GM19193 (cell line): ENCODE results near the gene ZAR1L.

ENCODE experiments used
- POLR2A ChIP-seq: IDR thresholded peaks from 4 replicates; pipeline ENCODE4 v1.6.1; 2011; ENCODE audit not compliant: insufficient read depth, insufficient read length; ENCODE audit errors: extremely low read depth

ZAR1L gene

DNA sequence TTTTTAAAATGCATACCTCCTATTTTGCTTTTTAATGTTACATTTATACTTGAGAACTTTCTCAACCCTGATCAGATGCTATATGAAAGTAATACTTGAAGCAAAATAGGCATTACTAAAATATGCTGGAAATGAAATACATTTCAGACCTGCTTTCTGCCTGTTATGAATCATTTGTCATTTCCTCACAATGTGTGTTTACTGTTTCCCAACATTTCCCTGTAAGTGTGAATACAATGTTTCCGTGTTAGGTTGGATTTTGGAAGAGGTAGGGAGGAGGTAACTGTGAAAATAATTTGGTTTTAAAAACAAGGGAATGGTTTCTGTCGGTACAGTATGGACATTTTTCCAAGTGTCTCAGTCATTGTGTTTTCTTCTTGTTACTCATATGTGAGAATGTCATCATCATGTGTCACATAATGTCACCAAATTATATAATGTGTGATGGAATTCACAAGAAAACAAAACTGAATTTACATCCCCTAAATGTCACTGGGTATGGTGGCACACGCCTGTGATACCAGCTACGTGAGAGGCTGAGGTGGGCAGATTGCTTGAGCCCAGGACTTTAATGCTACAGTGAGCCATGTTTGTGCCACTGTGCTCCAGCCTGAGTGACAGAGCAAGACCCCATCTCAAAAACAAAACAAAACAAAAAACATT lies 43.0 kb downstream of the ZAR1L start:
- TF ChIP-seq POLR2A, result no peak

DNA sequence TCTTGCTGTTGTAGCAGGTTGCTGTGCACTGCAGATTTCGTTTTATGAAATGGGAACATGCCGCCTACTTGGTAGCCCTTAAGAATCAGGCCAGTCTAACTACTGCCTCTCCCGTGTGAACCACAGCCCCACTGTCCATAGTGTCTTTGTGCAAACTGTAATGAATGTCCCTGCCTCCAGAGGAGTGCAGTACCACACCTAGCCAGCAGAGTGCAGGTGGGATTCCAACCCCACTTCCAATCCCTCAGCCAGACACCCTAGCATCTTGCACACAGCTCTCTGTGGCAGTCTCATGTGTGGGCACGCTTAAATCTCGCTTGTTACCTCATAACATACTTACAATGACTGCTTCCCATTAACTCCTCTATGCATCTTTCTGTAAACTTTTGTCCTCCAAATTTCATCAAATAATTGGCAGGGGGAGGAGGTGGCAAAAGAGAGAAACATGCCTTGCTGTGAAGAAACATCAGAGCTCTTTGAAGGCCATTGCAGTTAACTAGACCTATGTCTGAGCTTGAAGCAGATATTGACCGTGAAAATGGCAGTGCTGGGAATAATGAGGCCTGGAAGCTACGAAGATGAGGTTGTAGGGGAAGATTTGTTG lies 47.2 kb downstream of the ZAR1L start:
- no peak for TF ChIP-seq POLR2A

DNA sequence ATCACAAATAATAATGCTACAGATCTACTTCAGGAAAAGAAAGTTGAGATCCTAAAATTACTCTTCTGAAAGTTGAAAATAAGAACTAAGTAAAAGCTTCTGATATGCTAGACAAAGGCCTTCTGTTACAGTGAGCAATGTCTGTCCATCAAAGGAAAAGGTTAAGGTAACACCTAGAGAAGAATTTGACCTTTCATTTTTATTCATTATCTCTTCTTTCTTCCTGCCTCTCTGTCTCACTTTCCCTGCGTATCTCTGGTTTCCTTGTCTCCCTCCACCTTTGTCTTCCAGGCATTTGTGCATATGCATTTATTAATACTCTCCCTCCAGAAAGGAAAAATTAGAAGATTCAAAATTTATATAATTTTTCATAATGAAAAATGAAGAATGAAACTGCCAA lies 49.0 kb downstream of the ZAR1L start:
- no peak for TF ChIP-seq POLR2A

DNA sequence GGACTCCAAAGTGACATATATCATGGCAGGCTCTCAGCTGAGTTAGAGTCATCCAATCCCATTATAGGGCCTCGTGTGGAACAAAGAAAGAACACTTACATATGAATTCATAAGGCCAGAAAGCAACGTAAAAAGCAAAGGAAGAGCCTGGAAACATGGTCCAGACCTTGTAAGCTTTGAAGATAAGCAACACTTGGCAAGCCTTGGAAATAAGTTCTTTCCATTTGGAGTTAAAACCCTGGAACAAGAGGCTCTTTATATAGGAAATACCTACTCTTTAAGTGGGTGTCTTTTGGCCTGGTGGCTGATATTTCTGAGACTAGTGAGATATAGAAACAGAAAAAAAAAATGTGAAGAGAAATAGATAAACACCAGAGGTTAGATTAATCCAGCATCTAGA lies 49.4 kb downstream of the ZAR1L start:
- no peak for TF ChIP-seq POLR2A

DNA sequence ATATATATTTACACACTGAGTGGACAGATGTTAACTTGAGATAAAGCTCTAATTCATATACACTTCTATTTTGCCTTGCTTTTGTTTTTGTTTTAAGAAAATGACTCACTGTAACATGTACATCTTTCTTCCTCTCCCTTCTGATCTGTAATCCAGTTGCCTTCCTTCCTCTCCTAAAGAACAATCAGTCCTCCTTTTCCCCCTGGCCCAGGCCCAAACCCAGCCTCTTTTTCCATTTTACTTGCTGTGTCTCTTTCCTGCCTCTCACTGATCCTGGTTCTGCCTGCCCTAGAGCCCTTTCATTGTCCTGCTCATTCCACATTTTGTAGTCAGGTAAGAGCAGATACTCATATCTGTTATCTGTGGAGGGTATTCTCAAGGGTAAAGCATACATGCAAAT lies 50.8 kb downstream of the ZAR1L start:
- TF ChIP-seq POLR2A, result no peak

DNA sequence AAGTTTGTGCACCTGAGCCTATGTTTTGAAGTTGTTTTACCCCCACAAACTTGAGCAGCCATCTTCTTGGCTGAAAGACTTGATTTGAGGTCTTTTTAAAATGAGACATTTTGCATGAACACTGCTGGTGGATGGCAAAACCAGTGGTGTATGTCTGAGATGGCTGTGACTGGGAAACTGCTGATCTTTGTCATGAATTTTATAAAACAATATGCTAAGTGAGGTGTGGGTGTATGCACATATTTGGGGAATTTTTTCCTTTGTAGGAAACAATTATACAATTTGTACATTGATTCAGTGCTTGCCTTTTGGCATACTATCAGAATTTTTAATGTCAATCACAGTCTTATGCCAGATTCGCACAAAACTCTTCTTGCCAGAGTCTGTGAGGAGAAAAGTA lies 52.5 kb downstream of the ZAR1L start:
- TF ChIP-seq POLR2A, result no peak

DNA sequence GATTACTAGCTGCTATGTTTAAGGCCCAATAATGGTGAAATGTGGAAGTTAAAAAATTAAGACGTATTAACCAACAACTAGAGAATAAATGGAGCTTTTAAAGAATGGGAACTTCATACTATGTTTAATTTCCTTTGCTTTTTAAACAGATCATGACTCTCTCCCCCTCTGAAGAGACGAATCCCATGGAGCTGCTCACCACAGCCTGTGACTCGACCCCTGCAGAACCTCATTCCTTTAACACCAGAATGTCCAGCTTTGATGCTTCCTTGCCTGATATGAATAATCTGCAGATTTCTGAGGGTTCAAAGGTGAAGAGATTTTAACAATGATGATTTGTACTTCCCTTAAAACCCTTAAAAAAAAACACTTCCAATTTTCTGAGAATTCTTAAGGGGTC lies 53.0 kb downstream of the ZAR1L start:
- TF ChIP-seq POLR2A, result no peak

DNA sequence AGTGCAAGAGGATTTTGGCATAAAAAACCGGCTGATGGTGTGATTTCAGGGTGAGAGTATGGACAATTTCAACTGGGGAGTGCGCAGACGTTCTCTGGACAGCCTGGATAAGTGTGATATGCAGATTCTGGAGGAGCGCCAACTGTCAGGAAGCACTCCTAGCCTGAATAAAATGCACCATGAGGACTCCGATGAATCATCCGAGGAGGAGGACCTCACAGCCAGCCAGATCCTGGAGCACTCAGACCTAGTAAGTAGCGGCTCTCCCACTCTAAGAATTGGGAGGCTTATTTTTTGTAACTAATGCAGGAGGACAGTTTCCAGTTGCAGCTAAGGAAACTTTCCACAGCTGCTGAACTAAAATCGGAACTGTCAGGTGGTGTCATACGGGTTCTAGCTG lies 53.6 kb downstream of the ZAR1L start:
- no peak for TF ChIP-seq POLR2A

DNA sequence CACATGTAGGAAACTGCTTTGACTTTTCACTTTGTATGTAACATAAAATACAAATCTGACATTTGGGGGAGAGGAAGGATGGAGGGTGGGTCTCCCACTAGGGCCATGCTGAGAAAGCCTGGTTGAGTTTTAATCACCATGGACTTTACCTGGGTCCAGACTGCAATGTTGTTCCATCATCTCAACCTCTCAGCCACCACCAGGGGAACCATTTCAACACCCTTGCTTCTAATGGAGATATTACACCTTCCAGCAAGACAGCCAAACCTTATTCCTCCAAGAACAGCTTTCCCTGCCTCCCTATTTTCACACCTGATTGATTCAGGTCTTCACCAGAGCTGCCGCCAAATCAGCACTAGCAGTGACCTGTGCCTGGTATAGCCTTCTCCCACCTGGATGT lies 56.0 kb downstream of the ZAR1L start:
- no peak for TF ChIP-seq POLR2A

DNA sequence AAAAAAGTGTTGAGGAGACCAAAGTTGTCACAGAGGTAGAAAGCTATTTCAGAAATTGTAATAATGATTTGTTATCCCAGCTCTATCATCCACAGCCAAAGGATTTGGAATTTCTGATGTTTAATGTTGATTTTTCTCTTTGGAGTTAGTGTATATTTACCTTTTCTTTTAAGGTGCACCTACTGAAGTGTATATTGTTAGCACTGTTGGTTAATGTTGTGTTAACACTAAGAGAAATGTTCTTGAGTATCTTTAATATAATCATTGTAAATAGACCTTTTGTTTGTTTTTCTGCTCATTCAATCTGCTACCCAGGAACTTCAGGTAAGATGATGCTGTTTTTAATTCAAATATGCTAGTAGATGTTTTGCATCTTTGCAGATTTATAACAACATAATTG lies 57.5 kb downstream of the ZAR1L start:
- no peak for TF ChIP-seq POLR2A

DNA sequence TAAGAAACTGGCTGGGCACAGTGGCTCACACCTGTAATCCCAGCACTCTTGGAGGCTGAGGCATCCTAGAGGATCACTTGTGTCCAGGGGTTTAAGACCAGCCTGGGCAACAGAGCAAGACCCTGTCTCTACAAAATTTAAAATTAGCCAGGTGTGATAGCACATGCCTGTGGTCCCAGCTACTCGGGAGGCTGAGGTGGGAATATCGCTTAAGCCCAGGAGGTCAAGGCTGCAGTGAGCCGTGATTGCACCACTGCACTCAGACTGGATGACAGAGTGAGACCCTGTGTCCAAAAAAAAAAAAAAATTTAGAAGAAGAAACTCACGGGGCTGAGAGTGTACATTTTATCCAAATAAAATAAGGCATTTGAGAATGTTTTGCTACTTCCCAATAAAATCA lies 58.9 kb downstream of the ZAR1L start:
- no peak for TF ChIP-seq POLR2A

DNA sequence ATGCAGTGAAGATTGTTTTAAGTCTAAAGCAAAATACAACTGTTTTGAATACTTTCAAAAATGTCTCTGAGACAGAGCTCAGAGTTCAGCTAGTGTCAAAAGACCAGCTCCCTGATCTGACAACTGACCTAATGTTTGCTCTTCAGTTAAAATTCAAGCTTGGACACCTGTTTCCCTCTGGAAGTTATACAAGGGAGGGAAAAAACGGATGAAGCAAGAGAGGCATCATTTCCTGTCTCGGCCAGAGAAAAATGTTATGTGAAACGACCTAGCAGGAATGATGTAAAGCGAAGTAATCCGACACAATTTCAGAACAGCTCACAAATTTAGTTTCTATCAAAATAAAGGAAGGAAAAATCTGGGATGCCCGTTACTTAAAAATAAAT lies 59.4 kb downstream of the ZAR1L start:
- TF ChIP-seq POLR2A, result no peak

DNA sequence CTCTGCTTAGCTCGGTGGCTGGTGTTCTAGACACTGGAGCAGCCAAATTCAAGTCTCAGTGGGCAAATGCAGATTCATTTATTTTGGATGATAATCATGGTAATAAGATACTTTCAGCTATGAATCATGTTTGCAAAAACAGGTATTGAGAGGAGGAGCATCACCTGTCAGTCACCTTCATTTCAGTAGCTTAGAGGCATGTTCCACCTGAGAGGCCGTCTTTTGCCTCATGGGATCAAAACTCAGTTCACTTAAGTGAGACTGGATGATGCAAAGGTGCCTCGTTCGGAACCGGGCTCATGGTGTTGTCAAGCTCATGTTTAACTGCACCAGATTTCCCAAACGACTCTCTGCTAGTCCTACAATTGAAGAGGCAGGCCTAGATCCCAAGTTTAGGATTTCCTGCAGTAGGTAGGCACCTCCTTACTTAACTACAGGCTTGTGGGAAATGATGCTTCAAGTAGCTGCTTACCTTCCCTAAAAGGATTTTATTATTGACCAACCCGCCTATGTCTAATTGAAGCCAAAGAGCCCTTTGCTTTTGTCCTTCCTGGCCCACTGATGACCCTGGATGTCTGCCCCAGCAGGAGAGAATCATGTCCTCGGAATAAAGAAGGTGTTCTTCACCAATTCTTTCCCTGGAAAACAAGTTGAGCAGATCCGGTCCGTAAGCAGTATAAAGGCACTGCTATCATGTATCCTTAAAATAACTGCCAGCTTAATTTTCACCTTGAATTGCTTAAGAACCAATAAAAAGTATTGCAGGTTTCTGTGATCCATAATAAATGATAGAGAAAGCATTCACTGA lies 60.0 kb downstream of the ZAR1L start:
- TF ChIP-seq POLR2A, result no peak

DNA sequence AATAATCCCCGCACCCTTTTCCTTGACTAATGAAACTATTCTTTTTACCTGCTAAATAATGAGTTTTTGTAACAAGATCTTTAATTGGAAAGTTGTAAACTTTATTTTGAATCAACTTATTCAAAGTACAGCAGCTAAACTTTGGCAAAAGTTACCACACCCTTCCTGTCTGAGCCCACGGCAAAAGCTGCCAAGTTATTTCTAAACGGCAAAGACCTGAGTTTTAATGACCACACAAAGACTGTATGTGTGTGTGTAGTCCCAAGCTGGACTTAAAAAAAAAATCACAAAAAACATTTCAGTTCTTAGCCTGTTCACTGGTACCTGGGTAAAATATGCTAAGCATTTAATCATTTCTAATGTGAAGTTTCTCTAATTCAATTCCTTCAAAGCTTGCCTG lies 60.7 kb downstream of the ZAR1L start:
- TF ChIP-seq POLR2A, result no peak

DNA sequence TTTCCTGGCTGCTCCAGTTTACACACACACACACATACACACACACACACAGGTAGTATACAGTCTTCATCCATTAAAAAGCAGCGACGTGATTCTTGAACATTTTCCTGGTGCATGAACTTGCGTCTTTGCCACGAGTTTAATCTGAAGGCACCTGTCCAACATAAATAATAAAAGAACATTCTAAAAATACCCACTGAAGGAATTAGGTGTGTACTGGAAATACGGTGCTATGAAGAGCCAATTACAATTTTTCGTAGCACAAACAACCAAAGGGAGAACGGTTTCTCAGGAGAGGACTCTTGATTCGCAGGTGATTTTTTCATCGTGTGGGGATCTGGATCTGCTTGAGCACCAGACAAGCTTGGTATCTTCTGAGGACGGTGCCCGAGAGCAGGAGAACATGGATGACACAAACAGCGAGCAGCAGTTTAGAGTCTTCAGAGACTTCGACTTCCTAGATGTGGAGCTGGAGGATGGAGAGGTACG lies 61.2 kb downstream of the ZAR1L start:
- no peak for TF ChIP-seq POLR2A
